IMR-90 (cell line): ENCODE results near the gene LSG1. TPM values are rescaled to one million over a fixed set of nuclear protein-coding genes. Genes with fewer than 3 reads are reported as not detected.
"Not testable (repeated sequence)": the region's sequence is repeated elsewhere in the genome, so short reads cannot be mapped to it uniquely, and the experiment has no call there.

Experiments
- ATAC-seq: fragments of 200-7000 bp; cut with Tn5 transposase; 2 replicates; pipeline ENCODE4 v1.9.1; 2020; ENCODE audit warnings: low read depth, mild to moderate bottlenecking, moderate library complexity
- BruUV-seq: library from RNA; stranded (reverse); fragments of 400-500 nt; replicated peaks from 2 replicates; lab custom pipeline; 2021; lab: Mats Ljungman, UMichigan
- CTCF ChIA-PET: fragments of 300-600 bp; formaldehyde crosslinking; extraction: SDS; loops from one replicate; lab custom pipeline; 2021; ENCODE audit warnings: antibody characterized with exemption; lab: Yijun Ruan, JAX
- POLR2A ChIA-PET: fragments of 300-600 bp; sonication (Branson Sonifier 250); formaldehyde crosslinking; loops from one replicate; lab custom pipeline; 2022; ENCODE audit warnings: antibody characterized with exemption; ENCODE audit not compliant: unreplicated experiment; lab: Charles Lee
- DNase-seq: peaks from one replicate; pipeline ENCODE4 v3.0.0; 2013
- H2AFZ ChIP-seq: replicated peaks from 2 replicates; pipeline ENCODE3; 2013; ENCODE audit warnings: low read length, mild to moderate bottlenecking; ENCODE audit not compliant: poor library complexity
- H2AK5ac ChIP-seq: 2 replicates; pipeline ENCODE4 v1.6.1; 2013; ENCODE audit warnings: low read depth, low read length, inconsistent platforms
- H2AK9ac ChIP-seq: replicated peaks from 2 replicates; pipeline ENCODE3; 2013; ENCODE audit warnings: mild to moderate bottlenecking, low read depth, low read length, moderate library complexity; ENCODE audit not compliant: poor library complexity
- H2BK120ac ChIP-seq: 2 replicates; pipeline ENCODE4 v1.6.1; 2013; ENCODE audit warnings: low read depth, low read length, inconsistent platforms
- H2BK15ac ChIP-seq: 3 replicates; pipeline ENCODE4 v1.6.1; 2013; ENCODE audit warnings: low read depth, low read length, inconsistent platforms
- H2BK20ac ChIP-seq: 2 replicates; pipeline ENCODE4 v1.6.1; 2013; ENCODE audit warnings: low read depth, mild to moderate bottlenecking, inconsistent platforms, low read length, moderate library complexity
- H2BK5ac ChIP-seq: 2 replicates; pipeline ENCODE4 v1.6.1; 2013; ENCODE audit warnings: mild to moderate bottlenecking, low read depth, low read length, inconsistent platforms; ENCODE audit not compliant: poor library complexity, severe bottlenecking
- H3K14ac ChIP-seq: replicated peaks from 2 replicates; pipeline ENCODE4 v1.6.1; 2013; ENCODE audit warnings: low read depth, low read length, inconsistent platforms
- H3K18ac ChIP-seq: 2 replicates; pipeline ENCODE4 v1.6.1; 2013; ENCODE audit warnings: low read depth, low read length, control low read depth
- H3K23ac ChIP-seq: 2 replicates; pipeline ENCODE4 v1.6.1; 2013; ENCODE audit warnings: low read depth, low read length, inconsistent platforms
- H3K27ac ChIP-seq: 2 replicates; pipeline ENCODE4 v1.5.1; 2013; ENCODE audit warnings: mild to moderate bottlenecking, control low read depth, low read length; ENCODE audit not compliant: insufficient read depth
- H3K27me3 ChIP-seq: 2 replicates; pipeline ENCODE4 v1.6.1; 2013; ENCODE audit warnings: low read length; ENCODE audit not compliant: control insufficient read depth, insufficient read depth
- H3K36me3 ChIP-seq: 2 replicates; pipeline ENCODE4 v1.6.1; 2013; ENCODE audit warnings: low read length, mixed read lengths; ENCODE audit not compliant: control insufficient read depth, insufficient read depth
- H3K4ac ChIP-seq: 2 replicates; pipeline ENCODE4 v1.6.1; 2013; ENCODE audit warnings: low read depth, low read length, inconsistent platforms
- H3K4me1 ChIP-seq: 2 replicates; pipeline ENCODE4 v1.6.1; 2013; ENCODE audit warnings: low read length, mixed read lengths; ENCODE audit not compliant: control insufficient read depth, insufficient read depth
- H3K4me2 ChIP-seq: 2 replicates; pipeline ENCODE4 v1.6.1; 2013; ENCODE audit warnings: low read depth, mild to moderate bottlenecking, control low read depth, low read length, moderate library complexity
- H3K4me3 ChIP-seq: 2 replicates; pipeline ENCODE4 v1.5.1; 2013; ENCODE audit warnings: low read depth, mild to moderate bottlenecking, control low read depth, low read length, moderate library complexity; ENCODE audit not compliant: insufficient read depth
- H3K56ac ChIP-seq: 2 replicates; pipeline ENCODE4 v1.6.1; 2013; ENCODE audit warnings: low read length, inconsistent platforms; ENCODE audit not compliant: insufficient read depth; ENCODE audit errors: extremely low read depth
- H3K79me1 ChIP-seq, 2 experiments: 2 replicates each; pipeline ENCODE4 v1.6.1; 2013; ENCODE audit warnings: low read length in 2 of 2, inconsistent platforms in 1 of 2, low read depth in 1 of 2
- H3K9ac ChIP-seq: 2 replicates; pipeline ENCODE4 v1.6.1; 2013; ENCODE audit warnings: low read depth, low read length, control low read depth
- H3K9me1 ChIP-seq: 2 replicates; pipeline ENCODE4 v1.6.1; 2013; ENCODE audit warnings: low read length, inconsistent platforms; ENCODE audit not compliant: insufficient read depth
- H3K9me3 ChIP-seq: 2 replicates; pipeline ENCODE4 v1.6.1; 2013; ENCODE audit warnings: low read length; ENCODE audit not compliant: control insufficient read depth, insufficient read depth
- H4K20me1 ChIP-seq: 2 replicates; pipeline ENCODE4 v1.6.1; 2013; ENCODE audit warnings: low read length, inconsistent platforms; ENCODE audit not compliant: insufficient read depth
- H4K5ac ChIP-seq: 2 replicates; pipeline ENCODE4 v1.6.1; 2013; ENCODE audit warnings: mild to moderate bottlenecking, low read depth, low read length, control low read depth
- H4K8ac ChIP-seq, 2 experiments: 2 replicates each; pipeline ENCODE4 v1.6.1; 2013; ENCODE audit warnings: low read depth in 2 of 2, low read length in 2 of 2, control low read depth in 1 of 2, inconsistent platforms in 1 of 2
- H4K91ac ChIP-seq: 2 replicates; pipeline ENCODE4 v1.6.1; 2013; ENCODE audit warnings: low read depth, low read length, inconsistent platforms; ENCODE audit not compliant: insufficient read depth
- CEBPB ChIP-seq: IDR thresholded peaks from 2 replicates; pipeline ENCODE4 v1.6.1; 2012; ENCODE audit warnings: low read depth, low read length, improper control_type of control experiment
- RCOR1 ChIP-seq: IDR thresholded peaks from 2 replicates; pipeline ENCODE4 v1.6.1; 2012; ENCODE audit warnings: mild to moderate bottlenecking, low read length, improper control_type of control experiment; ENCODE audit not compliant: insufficient replicate concordance
- SMC3 ChIP-seq: fragments of 150-350 bp; IDR thresholded peaks from 2 replicates; pipeline ENCODE4 v1.6.1; 2016; ENCODE audit warnings: low read depth, mild to moderate bottlenecking, antibody characterized with exemption, low read length, moderate library complexity
- WGBS, 2 experiments: methylation state at CpG; one replicate each; pipeline versions ENCODE4 v1.1.5 to v1.1.7; 2013; ENCODE audit warnings: missing lambda C conversion rate in 2 of 2; ENCODE audit not compliant: insufficient read length in 1 of 2; ENCODE audit errors: extremely low coverage in 2 of 2; 5-methylcytosine and 5-hydroxymethylcytosine counted together
- dilution Hi-C: fragments of 300-500 bp; cut with HindIII; formaldehyde crosslinking; loops from one replicate; pipeline ENCODE4 v1.14.3; 2018; ENCODE audit warnings: low sequenced_read_pairs; ENCODE audit not compliant: unreplicated experiment
- in situ Hi-C: fragments of 300-500 bp; cut with MboI; formaldehyde crosslinking; loops from 3 replicates; pipeline ENCODE4 v1.14.3; 2019; ENCODE audit warnings: low sequenced_read_pairs, inconsistent platforms, mixed read lengths
- intact Hi-C: fragments of 100-400 bp; cut with micrococcal nuclease; formaldehyde crosslinking; loops from 2 replicates; pipeline ENCODE4 v1.10.0; 2022
- polyA plus RNA-seq, 3 experiments: library from polyadenylated mRNA; depleted of rRNA; stranded (reverse); fragments of >200 nt; gene quantifications; 2 replicates each; pipeline ENCODE4 v1.2.3, GENCODE V29; 2012; ENCODE audit warnings: low replicate concordance in 1 of 3
- total RNA-seq: library from RNA; depleted of rRNA; stranded (reverse); fragments of >200 nt; gene quantifications from 2 replicates; pipeline ENCODE4 v1.2.3, GENCODE V29; 2012

Gene LSG1
- total and polyA plus RNA-seq, 2 of the 4 experiments (the other 2 are of a cell fraction), result 26.8 to 45.2 TPM

DNA sequence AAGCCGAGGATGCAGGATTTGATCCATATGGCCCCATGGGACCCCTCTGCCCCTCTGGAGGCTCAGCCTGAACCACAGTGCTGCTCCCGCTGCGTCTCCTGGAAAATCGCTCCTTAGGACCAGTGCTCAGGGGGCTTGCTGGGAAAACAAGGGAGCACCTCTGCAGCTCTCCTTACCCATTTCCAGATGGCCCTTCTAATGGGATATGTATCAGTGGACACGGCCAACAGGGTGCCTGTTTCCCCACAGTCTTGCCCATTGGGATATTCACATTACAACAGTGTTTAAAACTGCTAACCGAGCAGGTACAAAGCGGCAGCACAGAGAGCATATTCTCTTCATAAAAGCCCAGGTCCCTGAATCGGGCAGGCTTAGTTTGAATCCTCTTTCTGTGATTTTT is 65.8 kb downstream of the LSG1 start:
- no peak overlapping the region for H3K56ac ChIP-seq
- H3K4me1 ChIP-seq, result peaks cover 5% of the 10 kb centered on the region; the same call in 1 of the 2 replicates
- no peak for TF ChIP-seq RCOR1
- TF ChIP-seq CEBPB, result no peak
- no peak for TF ChIP-seq SMC3
- H4K20me1 ChIP-seq, result no peaks in the 10 kb centered on the region
- peaks cover 2% of the 10 kb centered on the region; the same call in 1 of the 2 replicates for H3K9me1 ChIP-seq
- dilution Hi-C loops (no loop called here), in situ Hi-C loops (loop anchor here (10.0 kb wide), 1 partner anchor 271 kb away; no protein-coding TSS in a partner anchor), intact Hi-C loops (no loop called here)
- H3K23ac ChIP-seq, result no peak overlapping the region
- DNase-seq (no peak), ATAC-seq (no peak)
- no peak overlapping the region for H3K14ac ChIP-seq
- no peak overlapping the region for H2BK15ac ChIP-seq
- H3K9ac ChIP-seq, result no peak overlapping the region
- peaks cover 12% of the 10 kb centered on the region for H3K36me3 ChIP-seq
- H3K79me1 ChIP-seq, result no peaks in the 10 kb centered on the region; a peak in 1 of 4 replicates
- POLR2A ChIA-PET, result no interaction called here
- no peak overlapping the region for H2BK120ac ChIP-seq
- no peak overlapping the region for H3K18ac ChIP-seq
- H3K27ac ChIP-seq, result no peak overlapping the region
- no TSS peak for BruUV-seq
- H4K5ac ChIP-seq, result no peak overlapping the region
- no peak overlapping the region for H2BK20ac ChIP-seq
- no peak overlapping the region for H2AFZ ChIP-seq
- 100% methylated on average over 1 of the region's 8 CpGs; no CpG with 5 or more reads in 1 of the 2 experiments for WGBS, 2 experiments
- no peak overlapping the region for H4K91ac ChIP-seq
- no peaks in the 10 kb centered on the region for H3K27me3 ChIP-seq
- H3K4me2 ChIP-seq, result no peak overlapping the region
- CTCF ChIA-PET, result no interaction called here
- H2AK9ac ChIP-seq, result no peak overlapping the region
- no peaks in the 10 kb centered on the region for H3K9me3 ChIP-seq
- H3K4me3 ChIP-seq, result no peak overlapping the region
- no peak overlapping the region for H4K8ac ChIP-seq
- H2BK5ac ChIP-seq, result no peak overlapping the region
- no peak overlapping the region for H2AK5ac ChIP-seq
- H3K4ac ChIP-seq, result no peak overlapping the region

DNA sequence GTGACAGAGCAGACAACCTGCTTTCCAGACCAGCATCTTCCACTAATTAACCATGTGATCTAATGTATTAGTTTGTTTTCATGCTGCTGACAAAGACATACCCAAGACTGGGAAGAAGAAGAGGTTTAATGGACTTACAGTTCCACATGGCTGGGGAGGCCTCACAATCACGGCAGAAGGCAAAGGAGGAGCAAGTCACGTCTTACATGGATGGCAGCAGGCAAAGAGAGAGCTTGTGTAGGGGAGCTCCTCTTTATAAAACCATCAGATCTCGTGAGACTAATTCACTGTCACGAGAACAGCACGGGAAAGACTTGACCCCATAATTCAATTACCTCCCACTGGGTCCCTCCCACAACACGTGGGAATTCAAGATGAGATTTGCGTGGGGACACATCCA is 66.7 kb downstream of the LSG1 start:
- H3K36me3 ChIP-seq, result peaks cover 10% of the 10 kb centered on the region

More for the DNA sequence above, 66.7 kb downstream of the LSG1 start:
- H3K9me3 ChIP-seq, H2AFZ ChIP-seq, H3K4me1 ChIP-seq, H4K91ac ChIP-seq, H3K18ac ChIP-seq, H3K9ac ChIP-seq, H4K8ac ChIP-seq, H2AK9ac ChIP-seq, H2BK15ac ChIP-seq, H2BK120ac ChIP-seq, H3K4me2 ChIP-seq, H3K23ac ChIP-seq, H4K20me1 ChIP-seq, ATAC-seq, H3K4me3 ChIP-seq, H2AK5ac ChIP-seq, H3K79me1 ChIP-seq, dilution Hi-C loops, H3K9me1 ChIP-seq, DNase-seq, H3K14ac ChIP-seq, BruUV-seq, H2BK20ac ChIP-seq, H3K4ac ChIP-seq, H3K27ac ChIP-seq, intact Hi-C loops, H3K56ac ChIP-seq, H2BK5ac ChIP-seq, POLR2A ChIA-PET, H3K27me3 ChIP-seq, H4K5ac ChIP-seq: not testable (repeated sequence)
- WGBS, 2 experiments, result no CpG with 5 or more reads among the region's 7 CpGs
- in situ Hi-C loops, result loop anchor here (10.0 kb wide), 1 partner anchor 271 kb away; no protein-coding TSS in a partner anchor
- CTCF ChIA-PET, result interaction anchor here (0.6 to 1.6 kb wide), 4 partner anchors 9 to 1726 kb away, joined by 3 to 4 read pairs (median 3); no protein-coding TSS in a partner anchor
